Panc1 (cell line): ENCODE data around the gene RNF175. TPM values are rescaled to one million over a fixed set of nuclear protein-coding genes. Genes with fewer than 3 reads are reported as not detected.

Experiments
- ATAC-seq: fragments of 200-7000 bp; cut with Tn5 transposase; 2 replicates; pipeline ENCODE4 v1.9.1; 2020; ENCODE audit warnings: mild to moderate bottlenecking, moderate library complexity
- BruUV-seq: library from RNA; stranded (reverse); fragments of 400-500 nt; replicated peaks from 2 replicates; lab custom pipeline; 2021; lab: Mats Ljungman, UMichigan
- CTCF ChIA-PET: fragments of 300-600 bp; sonication (Branson Sonifier 250); formaldehyde crosslinking; loops from one replicate; lab custom pipeline; 2022; ENCODE audit warnings: antibody characterized with exemption; lab: Charles Lee
- POLR2A ChIA-PET: fragments of 300-600 bp; sonication (Branson Sonifier 250); formaldehyde crosslinking; loops from one replicate; lab custom pipeline; 2022; ENCODE audit warnings: antibody characterized with exemption; lab: Charles Lee
- DNase-seq: peaks from one replicate; pipeline ENCODE4 v3.0.0-alpha.2; 2010; ENCODE audit warnings: low read depth, low spot score
- H3K27ac ChIP-seq: 2 replicates; pipeline ENCODE4 v1.5.1; 2011; ENCODE audit warnings: mild to moderate bottlenecking, low read length, inconsistent platforms
- H3K27me3 ChIP-seq: fragments of 200-500 bp; sonication (Bioruptor generic); 2 replicates; pipeline ENCODE4 v1.6.0; 2014; ENCODE audit warnings: low read length, inconsistent platforms; ENCODE audit not compliant: control insufficient read depth, insufficient read depth
- H3K36me3 ChIP-seq: fragments of 200-500 bp; sonication (Bioruptor generic); 2 replicates; pipeline ENCODE4 v1.5.1; 2014; ENCODE audit warnings: inconsistent platforms, mild to moderate bottlenecking, low read length, moderate library complexity; ENCODE audit not compliant: control insufficient read depth, insufficient read depth
- H3K4me1 ChIP-seq: 2 replicates; pipeline ENCODE4 v1.5.1; 2011; ENCODE audit warnings: inconsistent platforms, mild to moderate bottlenecking, low read length, moderate library complexity; ENCODE audit not compliant: control insufficient read depth, insufficient read depth
- H3K4me3 ChIP-seq, 2 experiments: 2 replicates each; pipeline ENCODE4 v1.5.1; 2011 to 2012; ENCODE audit warnings: low read depth in 2 of 2, low read length in 2 of 2, mild to moderate bottlenecking in 2 of 2, inconsistent platforms in 1 of 2, moderate library complexity in 1 of 2
- H3K9me3 ChIP-seq: fragments of 200-500 bp; sonication (Bioruptor generic); 2 replicates; pipeline ENCODE4 v1.5.1; 2014; ENCODE audit warnings: low read depth, mild to moderate bottlenecking, inconsistent platforms, low read length, moderate library complexity; ENCODE audit not compliant: control insufficient read depth, insufficient read depth
- POLR2AphosphoS5 ChIP-seq: IDR thresholded peaks from 2 replicates; pipeline ENCODE4 v1.6.1; 2012; ENCODE audit warnings: mild to moderate bottlenecking, low read depth, low read length, moderate library complexity
- SIN3A ChIP-seq: IDR thresholded peaks from 2 replicates; pipeline ENCODE4 v1.6.1; 2012; ENCODE audit warnings: low read depth, mild to moderate bottlenecking, low read length, moderate library complexity, borderline replicate concordance; ENCODE audit not compliant: insufficient read depth
- TCF7L2 ChIP-seq: IDR thresholded peaks from 2 replicates; pipeline ENCODE4 v1.6.1; 2011; ENCODE audit warnings: mild to moderate bottlenecking, low read depth, low read length, inconsistent platforms
- in situ Hi-C: cut with HindIII; loops from 2 replicates; pipeline ENCODE4 v1.10.0; 2016; ENCODE audit warnings: low sequenced_read_pairs, low pct_unique_long_range_greater_than_20kb
- intact Hi-C: fragments of 100-400 bp; cut with micrococcal nuclease; formaldehyde crosslinking; loops from one replicate; pipeline ENCODE4 v1.10.0; 2022; ENCODE audit not compliant: unreplicated experiment
- total RNA-seq: library from RNA; stranded (reverse); gene quantifications from one replicate; pipeline ENCODE4 v1.2.1, GENCODE V29; 2021; ENCODE audit not compliant: unreplicated experiment
- TF ChIP-seq, protein P1 (sequence below), 2 experiments: IDR thresholded peaks; 2 replicates each; pipeline ENCODE4 v1.6.1; 2011 to 2012; ENCODE audit warnings: low read depth in 2 of 2, control low read depth in 1 of 2, low read length in 1 of 2, mild to moderate bottlenecking in 1 of 2, moderate library complexity in 1 of 2; ENCODE audit not compliant: insufficient read depth in 1 of 2
- TF ChIP-seq, protein P2 (sequence below): fragments of 450-650 bp; IDR thresholded peaks from 2 replicates; pipeline ENCODE4 v1.5.1; 2017; ENCODE audit warnings: mild to moderate bottlenecking

RNF175 gene
- total RNA-seq, 1 experiment from 2014 or later, result not detected

DNA sequence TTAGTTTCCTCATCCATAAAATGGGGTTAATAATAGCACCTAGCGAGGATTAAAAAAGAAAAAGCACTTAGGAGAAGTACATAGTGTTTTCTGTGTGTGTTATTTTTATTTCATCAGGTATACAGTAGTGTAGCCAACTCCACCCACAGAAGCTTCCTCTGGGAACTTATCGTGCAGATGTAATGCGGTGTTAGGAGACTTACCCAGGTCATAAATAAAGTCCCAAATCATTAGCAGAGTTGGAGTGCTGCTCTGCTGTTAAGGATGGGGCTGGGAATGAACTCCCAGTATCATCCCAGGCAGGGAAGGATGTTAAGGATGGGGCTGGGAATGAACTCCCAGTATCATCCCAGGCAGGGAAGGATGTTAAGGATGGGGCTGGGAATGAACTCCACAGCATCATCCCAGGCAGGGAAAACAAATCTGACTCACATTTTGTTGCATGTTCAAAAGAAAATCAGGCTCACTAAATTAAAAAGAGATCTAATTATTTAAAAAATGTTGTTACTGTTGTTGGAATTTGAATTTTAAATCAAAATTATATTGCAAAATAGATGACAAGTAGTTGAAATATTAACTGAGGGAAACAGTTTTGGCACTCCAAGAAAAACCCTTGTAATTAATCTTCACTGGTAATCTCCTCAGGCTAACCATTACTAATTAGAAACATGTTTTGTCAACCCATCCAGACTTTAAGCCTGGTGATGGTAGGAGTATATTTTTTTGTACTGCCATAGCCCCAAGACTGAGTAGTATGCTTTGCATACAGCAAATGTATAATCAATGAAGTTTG lies 39.3 kb upstream of the RNF175 start:
- POLR2A ChIA-PET, result no interaction called here
- intact Hi-C loops, result loop anchor here (10.0 kb wide), 1 partner anchor 216 kb away; no protein-coding TSS in a partner anchor
- DNase-seq (no peak), ATAC-seq (no peak)
- in situ Hi-C loops, result no loop called here
- Histone ChIP-seq H3K4me3 (no peak overlapping the region), H3K36me3 (no peaks in the 10 kb centered on the region; the same call in 1 of the 2 replicates), H3K27ac (no peak overlapping the region), H3K9me3 (no peaks in the 10 kb centered on the region), H3K27me3 (peaks cover 6% of the 10 kb centered on the region), H3K4me1 (no peaks in the 10 kb centered on the region)
- BruUV-seq, result no TSS peak
- TF ChIP-seq TCF7L2 (no peak), POLR2AphosphoS5 (no peak), SIN3A (no peak)
- TF ChIP-seq, protein P1, sequence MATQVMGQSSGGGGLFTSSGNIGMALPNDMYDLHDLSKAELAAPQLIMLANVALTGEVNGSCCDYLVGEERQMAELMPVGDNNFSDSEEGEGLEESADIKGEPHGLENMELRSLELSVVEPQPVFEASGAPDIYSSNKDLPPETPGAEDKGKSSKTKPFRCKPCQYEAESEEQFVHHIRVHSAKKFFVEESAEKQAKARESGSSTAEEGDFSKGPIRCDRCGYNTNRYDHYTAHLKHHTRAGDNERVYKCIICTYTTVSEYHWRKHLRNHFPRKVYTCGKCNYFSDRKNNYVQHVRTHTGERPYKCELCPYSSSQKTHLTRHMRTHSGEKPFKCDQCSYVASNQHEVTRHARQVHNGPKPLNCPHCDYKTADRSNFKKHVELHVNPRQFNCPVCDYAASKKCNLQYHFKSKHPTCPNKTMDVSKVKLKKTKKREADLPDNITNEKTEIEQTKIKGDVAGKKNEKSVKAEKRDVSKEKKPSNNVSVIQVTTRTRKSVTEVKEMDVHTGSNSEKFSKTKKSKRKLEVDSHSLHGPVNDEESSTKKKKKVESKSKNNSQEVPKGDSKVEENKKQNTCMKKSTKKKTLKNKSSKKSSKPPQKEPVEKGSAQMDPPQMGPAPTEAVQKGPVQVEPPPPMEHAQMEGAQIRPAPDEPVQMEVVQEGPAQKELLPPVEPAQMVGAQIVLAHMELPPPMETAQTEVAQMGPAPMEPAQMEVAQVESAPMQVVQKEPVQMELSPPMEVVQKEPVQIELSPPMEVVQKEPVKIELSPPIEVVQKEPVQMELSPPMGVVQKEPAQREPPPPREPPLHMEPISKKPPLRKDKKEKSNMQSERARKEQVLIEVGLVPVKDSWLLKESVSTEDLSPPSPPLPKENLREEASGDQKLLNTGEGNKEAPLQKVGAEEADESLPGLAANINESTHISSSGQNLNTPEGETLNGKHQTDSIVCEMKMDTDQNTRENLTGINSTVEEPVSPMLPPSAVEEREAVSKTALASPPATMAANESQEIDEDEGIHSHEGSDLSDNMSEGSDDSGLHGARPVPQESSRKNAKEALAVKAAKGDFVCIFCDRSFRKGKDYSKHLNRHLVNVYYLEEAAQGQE (IDR thresholded peaks at IDR 0.05; ENCODE audit: insufficient read depth in 1 of 2, low read depth in 2 of 2, low read length in 1 of 2), result no peak
- TF ChIP-seq, protein P2, sequence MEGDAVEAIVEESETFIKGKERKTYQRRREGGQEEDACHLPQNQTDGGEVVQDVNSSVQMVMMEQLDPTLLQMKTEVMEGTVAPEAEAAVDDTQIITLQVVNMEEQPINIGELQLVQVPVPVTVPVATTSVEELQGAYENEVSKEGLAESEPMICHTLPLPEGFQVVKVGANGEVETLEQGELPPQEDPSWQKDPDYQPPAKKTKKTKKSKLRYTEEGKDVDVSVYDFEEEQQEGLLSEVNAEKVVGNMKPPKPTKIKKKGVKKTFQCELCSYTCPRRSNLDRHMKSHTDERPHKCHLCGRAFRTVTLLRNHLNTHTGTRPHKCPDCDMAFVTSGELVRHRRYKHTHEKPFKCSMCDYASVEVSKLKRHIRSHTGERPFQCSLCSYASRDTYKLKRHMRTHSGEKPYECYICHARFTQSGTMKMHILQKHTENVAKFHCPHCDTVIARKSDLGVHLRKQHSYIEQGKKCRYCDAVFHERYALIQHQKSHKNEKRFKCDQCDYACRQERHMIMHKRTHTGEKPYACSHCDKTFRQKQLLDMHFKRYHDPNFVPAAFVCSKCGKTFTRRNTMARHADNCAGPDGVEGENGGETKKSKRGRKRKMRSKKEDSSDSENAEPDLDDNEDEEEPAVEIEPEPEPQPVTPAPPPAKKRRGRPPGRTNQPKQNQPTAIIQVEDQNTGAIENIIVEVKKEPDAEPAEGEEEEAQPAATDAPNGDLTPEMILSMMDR, result no peak
- CTCF ChIA-PET, result no interaction called here

DNA sequence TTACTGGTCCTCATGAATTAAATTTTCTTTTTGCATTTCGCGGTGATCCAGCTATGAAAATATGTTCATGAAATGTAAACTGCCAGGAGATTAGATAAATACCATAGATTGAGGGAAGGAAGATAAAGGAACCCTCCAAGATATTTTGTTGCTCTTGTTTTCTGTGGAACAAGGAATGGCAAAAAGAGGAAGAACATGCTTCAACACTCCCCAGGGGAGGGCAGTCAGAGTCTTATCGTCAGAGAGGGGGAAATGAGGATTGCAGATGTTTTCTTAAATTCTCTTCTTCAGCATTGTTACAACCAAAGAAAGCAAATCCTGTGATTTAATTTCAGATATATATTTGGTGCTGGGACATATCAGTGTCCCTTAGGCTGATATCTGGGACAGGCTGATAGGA lies 38.6 kb upstream of the RNF175 start:
- no peak for DNase-seq
- in situ Hi-C loops, result no loop called here
- no peak overlapping the region for H3K27ac ChIP-seq
- peaks cover 6% of the 10 kb centered on the region for H3K27me3 ChIP-seq
- BruUV-seq, result no TSS peak
- no peak for ATAC-seq
- TF ChIP-seq SIN3A (no peak), POLR2AphosphoS5 (no peak), TCF7L2 (no peak)
- TF ChIP-seq, protein P2, result no peak
- TF ChIP-seq, protein P1 (IDR thresholded peaks at IDR 0.05; ENCODE audit: insufficient read depth in 1 of 2, low read depth in 2 of 2, low read length in 1 of 2), result no peak
- no peaks in the 10 kb centered on the region; the same call in 1 of the 2 replicates for H3K36me3 ChIP-seq
- H3K4me3 ChIP-seq, result no peak overlapping the region
- POLR2A ChIA-PET, result no interaction called here
- intact Hi-C loops, result loop anchor here (10.0 kb wide), 1 partner anchor 216 kb away; no protein-coding TSS in a partner anchor
- H3K9me3 ChIP-seq, result no peaks in the 10 kb centered on the region
- no peaks in the 10 kb centered on the region for H3K4me1 ChIP-seq
- CTCF ChIA-PET, result no interaction called here
